Chondrocyte (in vitro differentiated cells): ENCODE measurements around the gene WDR27. TPM values are rescaled to one million over a fixed set of nuclear protein-coding genes. Genes with fewer than 3 reads are reported as not detected.

Experiments used
- DNase-seq: peaks from one replicate; pipeline ENCODE4 v3.0.0; 2021; ENCODE audit warnings: mixed read lengths, low spot score
- H3K27ac Mint-ChIP-seq: one replicate; pipeline ENCODE4 v1.8.0; 2021; ENCODE audit warnings: mild to moderate bottlenecking, moderate library complexity, mixed read lengths; ENCODE audit not compliant: unreplicated experiment
- H3K27me3 Mint-ChIP-seq: 2 replicates; pipeline ENCODE4 v1.8.0; 2021; ENCODE audit warnings: low read depth, mixed read lengths
- H3K36me3 Mint-ChIP-seq: 2 replicates; pipeline ENCODE4 v1.8.0; 2021; ENCODE audit warnings: low read depth, mixed read lengths
- H3K4me1 Mint-ChIP-seq: 2 replicates; pipeline ENCODE4 v1.8.0; 2021; ENCODE audit warnings: low read depth, mild to moderate bottlenecking, mixed read lengths
- H3K4me3 Mint-ChIP-seq: one replicate; pipeline ENCODE4 v1.8.0; 2021; ENCODE audit warnings: mild to moderate bottlenecking, moderate library complexity, mixed read lengths; ENCODE audit not compliant: unreplicated experiment
- H3K9me3 Mint-ChIP-seq: 2 replicates; pipeline ENCODE4 v1.8.0; 2021; ENCODE audit warnings: low read depth, mixed read lengths
- CTCF ChIP-seq: fragments of 200-600 bp; sonication (generic); IDR thresholded peaks from 2 replicates; pipeline ENCODE4 v1.5.0; 2021; ENCODE audit warnings: antibody characterized with exemption, mild to moderate bottlenecking, moderate library complexity
- total RNA-seq: library from RNA; stranded (reverse); gene quantifications from 3 replicates; pipeline ENCODE4 v1.2.1, GENCODE V29; 2021

Gene WDR27
- total RNA-seq, 1 donor from 2014 or later: 24.9 TPM

- no peak for TF ChIP-seq CTCF
- Mint-ChIP-seq H3K4me3 (no peak overlapping the region), H3K36me3 (peaks cover 2% of the 10 kb centered on the region), H3K9me3 (peaks cover 11% of the 10 kb centered on the region), H3K27me3 (no peaks in the 10 kb centered on the region), H3K27ac (no peak overlapping the region), H3K4me1 (no peaks in the 10 kb centered on the region)
- DNase-seq: no peak
Measured at GRCh38 chr6:169407325-169407724, 294.5 kb downstream of the WDR27 start.

Other genes starting within 250 kb of the WDR27 start
- 27.0 to 29.0 TPM (median 28.6 TPM) in 3 replicates for gene C6orf120, start 97 bp upstream of the WDR27 start, total RNA-seq
- 46.8 to 67.5 TPM (median 53.2 TPM) in 3 replicates for gene PHF10, start 22.5 kb upstream of the WDR27 start, total RNA-seq
- gene DYNLT2, start 49.5 kb upstream of the WDR27 start, total RNA-seq: 0.64 to 1.4 TPM (median 0.85 TPM) in 3 replicates
- gene ERMARD, start 49.6 kb upstream of the WDR27 start, total RNA-seq: 26.1 to 35.2 TPM (median 27.4 TPM) in 3 replicates